ENCODE measurements around the gene UPF1.
A peak's percentile ranks its signal among the peaks of the same experiment; 100 is the strongest.

The UPF1 gene

DNA sequence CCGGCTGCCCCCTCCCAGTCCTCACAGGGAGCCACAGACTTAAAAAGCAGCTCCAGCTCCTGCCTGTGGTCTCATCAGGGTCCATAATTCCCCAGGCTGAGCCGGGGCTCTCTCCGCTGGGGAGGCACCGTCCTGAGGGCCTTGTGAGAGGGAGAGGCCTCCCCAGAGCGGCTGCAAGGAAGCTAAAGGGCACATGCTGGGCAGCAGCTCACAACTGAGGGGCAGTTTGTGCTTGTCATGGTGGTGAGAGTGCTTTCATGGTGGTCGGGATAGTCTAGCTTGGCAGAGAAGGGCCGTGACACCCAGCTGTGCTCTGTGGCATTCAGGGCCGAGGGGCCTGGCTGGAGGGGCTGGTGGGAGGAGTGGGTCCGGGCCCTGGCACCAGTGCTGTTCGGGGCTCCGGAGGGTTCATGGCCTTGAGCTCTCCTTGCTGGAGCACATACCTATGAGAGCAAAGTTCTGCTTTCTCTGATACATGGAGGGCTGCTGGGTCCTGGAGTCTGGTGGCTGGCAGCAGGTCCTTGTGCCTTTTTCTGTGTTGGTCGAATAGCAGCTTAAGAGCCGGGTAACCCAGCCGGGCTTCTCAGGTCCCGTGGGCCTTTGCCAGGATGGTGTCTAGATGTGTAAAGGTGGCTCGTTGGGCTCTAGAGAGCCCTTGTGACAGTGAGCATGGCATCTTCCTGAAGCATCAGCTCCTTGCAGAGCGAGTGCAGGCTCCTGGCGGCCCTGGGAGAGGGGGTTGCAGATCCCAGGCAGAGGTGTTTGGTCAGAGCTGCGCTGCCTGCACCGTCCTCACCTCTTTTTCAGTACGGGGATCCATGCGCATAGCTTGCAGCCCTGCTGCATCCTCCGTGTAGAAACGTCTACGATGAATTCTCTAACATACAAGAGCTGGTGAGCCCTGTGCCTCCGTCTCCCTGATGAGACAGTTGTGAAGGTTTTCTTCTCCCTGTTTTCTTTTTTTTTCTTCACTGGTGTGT lies 8.8 kb downstream of the UPF1 start:
- no peak for DNase-seq

DNA sequence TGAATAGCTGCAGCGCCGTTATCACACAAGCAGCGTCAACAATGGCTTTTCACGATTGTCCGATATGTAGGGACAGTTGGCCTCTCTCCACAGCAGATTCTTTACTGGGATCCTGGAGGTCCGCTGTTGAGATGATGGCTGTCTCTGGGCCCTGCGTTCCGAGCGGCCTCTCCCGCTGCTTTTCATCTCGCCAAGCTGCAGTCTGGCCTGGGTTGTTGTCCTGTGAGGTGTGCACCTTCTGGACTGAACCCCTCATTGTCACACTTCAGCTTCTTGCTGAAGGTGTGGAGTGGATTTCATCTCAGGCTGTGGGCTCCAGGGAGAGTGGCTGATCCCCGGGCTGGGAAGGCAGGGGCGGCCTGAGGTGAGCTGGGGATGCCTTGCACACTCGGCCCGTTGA lies 9.6 kb downstream of the UPF1 start:
- DNase-seq: no peak

DNA sequence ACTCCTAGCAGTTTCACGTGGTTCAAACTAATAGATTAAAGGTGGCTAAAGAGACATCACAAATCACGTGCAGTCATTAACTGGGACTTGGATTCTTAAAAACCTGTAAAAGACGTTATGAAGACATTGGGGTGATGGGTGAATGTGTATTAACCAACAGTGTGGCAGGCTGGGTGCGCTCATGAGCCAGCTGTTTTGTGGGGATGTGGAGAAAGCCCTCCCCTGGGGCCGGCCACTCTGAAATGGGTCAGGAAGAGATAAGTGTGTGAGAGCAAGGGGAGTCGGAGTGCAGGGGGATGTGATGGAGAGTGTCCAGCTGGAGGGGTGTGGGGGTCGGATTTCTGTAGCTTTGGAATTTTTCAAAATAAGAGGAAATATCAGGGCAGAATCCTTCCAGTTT lies 10.4 kb downstream of the UPF1 start:
- no peak for DNase-seq

DNA sequence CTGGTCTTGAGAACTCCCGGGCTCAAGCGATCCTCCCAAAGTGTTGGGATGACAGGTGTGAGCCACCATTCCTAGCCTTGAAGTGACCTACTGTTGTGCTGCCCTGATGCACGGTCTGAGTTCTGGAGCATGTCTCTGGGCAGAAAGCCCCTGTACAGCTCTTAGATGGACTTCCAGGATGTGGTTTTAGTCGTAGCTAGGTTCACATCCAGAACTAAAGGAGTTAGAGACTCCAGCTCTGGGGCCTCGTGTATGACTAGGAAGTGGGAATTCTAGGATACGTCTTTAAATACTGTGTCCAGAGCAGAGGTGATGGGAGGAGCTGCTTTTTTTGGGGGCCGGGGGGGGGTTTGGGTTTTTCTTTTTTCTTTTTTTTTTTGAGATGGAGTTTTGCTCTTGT lies 12.2 kb downstream of the UPF1 start:
- DNase-seq: no peak

DNA sequence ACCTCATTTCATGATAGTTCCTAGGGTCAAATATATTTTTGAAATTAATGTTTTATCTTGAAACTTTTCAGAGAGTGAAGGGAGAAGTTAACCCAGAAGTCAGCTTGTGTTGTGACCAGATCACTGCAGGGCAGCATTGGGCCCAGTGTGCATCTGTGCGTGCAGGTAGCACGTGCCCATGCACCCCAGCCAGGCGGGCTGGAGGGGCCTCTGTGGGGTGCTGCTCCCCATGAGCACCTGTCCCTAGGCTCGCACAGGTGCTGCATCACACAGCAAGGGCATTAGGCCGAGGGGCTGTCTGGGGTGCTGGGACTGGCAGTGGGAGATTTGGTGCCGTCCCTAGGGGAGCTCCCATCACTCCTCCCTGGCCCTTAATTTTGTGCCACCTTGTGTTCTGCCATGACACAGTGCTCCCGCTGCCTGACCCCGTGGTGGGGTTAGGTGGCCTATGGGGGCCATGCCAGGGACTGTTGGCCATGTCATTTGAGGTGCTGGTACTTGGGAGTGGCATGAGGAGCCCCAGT lies 13.1 kb downstream of the UPF1 start:
- no peak for DNase-seq

DNA sequence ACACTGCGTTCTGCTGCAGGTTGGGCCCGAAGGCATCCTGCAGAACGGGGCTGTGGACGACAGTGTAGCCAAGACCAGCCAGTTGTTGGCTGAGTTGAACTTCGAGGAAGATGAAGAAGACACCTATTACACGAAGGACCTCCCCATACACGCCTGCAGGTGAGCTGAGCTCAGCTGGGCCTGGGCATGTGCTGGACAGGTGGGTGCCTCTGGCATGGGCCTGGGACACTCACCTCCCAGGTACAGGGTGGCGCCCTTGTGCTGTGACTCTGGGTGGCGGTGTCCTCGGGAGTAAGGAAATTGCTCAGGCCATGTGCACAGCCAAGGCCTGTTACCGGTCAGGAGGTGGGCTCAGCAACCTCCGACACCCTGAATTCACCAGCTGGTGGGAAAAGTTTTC lies 14.2 kb downstream of the UPF1 start:
- DNase-seq: no peak

DNA sequence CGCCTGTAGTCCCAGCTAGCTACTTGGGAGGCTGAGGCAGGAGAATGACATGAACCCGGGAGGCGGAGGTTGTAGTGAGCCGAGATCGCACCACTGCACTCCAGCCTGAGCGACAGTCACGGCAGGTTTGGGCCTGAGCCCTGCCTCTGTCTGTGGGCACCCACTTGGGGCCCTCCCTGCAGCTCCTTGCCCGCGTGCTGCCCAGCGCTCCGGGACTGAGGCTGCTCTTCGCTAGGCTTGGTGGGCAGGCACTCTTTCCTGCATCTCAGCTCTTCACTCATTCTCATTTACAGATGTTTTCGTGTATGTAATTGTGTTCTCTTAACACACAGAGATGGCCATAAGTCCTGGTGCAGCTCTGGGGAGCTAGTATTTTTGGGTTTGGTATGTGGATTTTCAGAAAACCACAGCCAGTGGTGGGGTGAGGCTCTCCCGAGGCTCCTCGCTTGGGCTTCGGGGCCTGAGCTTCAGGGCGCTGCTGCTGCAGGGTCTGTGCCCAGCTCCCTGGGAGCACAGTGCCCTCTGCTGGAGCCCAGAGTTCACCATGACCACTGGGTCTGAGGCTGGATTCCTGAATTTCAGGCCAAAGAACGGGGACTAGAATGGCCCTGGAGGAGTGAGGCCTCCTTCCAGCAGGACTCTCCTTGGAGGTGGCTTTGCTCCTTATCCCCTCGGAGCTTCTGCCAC lies 15.2 kb downstream of the UPF1 start:
- DNase-seq: peak; percentile 51

DNA sequence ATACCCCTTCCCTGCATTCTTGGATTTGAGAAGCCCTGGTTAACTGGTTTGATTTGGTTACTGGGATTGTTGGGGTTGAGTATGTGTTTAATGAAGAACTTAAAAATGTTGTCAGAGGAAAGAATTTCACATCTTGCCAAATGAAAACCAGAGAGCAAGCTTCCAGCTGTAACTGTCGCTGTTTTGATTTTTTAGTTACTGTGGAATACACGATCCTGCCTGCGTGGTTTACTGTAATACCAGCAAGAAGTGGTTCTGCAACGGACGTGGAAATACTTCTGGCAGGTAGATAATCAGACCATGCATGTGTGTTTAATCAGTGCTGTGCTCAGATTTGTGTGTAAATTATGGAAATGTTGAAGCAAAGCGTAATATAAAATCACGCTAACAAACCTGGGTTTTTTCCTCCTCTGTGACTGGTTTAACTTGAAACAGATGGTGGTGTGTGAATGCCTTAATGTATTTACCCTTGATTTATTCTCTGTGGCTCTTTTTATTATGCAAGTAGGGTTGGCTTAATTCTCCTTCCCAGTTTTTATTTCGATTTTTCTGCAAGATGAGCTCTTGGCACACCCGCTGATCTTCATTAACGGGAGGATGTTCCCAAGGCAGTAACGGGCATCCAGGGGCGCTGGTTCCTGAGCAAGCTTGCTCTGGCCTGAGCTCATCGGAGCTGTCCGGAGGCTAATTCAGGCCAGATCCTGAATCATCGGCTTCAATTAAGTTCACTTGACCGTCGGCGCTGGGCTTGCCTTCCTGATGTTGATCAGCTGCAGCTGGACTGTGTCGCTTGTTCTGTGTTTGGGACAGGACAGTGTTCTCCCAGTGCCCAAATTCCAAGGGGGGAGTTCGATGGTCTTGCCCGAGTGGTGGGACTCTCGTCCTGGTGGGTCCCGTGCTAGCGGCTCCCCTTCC lies 16.0 kb downstream of the UPF1 start:
- DNase-seq: no peak

DNA sequence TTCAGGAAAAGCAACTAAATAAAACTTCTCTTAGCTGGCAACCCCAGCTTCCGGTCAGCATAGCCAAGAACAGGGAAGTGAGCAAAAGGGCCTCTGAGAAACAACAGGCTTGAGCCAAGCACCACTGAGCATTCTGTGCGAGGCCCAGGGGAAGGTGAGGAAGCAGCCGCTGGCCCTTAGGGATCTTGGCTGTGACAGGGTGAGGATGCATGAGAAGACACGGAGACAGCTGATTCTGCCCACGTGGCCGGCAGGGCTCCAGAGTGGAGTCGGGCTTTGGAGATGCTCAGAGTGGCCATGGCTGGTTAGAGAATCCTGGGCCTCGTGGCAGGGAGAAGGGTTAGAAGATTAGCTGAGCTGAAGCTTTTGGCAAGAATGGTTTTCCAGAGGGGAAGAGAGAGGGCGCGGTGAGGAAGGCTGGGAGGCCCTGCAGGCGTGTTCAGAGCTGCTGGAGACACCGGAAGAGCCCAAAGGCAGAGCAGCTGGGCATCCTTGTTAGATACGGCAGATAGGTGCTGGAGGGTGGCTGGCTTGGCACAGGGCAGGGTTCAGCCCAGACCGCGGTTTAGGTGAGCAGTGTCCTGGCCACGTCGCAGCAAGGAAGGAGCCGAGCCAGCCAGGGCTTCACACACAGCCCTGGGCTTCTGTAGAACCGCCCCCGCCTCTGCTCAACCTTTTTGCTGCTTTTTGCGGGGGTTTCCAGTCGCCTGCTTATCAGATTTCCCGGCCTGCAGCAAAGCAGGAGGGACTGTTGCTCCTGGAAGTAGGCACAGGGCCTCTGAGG lies 17.3 kb downstream of the UPF1 start:
- DNase-seq: no peak

DNA sequence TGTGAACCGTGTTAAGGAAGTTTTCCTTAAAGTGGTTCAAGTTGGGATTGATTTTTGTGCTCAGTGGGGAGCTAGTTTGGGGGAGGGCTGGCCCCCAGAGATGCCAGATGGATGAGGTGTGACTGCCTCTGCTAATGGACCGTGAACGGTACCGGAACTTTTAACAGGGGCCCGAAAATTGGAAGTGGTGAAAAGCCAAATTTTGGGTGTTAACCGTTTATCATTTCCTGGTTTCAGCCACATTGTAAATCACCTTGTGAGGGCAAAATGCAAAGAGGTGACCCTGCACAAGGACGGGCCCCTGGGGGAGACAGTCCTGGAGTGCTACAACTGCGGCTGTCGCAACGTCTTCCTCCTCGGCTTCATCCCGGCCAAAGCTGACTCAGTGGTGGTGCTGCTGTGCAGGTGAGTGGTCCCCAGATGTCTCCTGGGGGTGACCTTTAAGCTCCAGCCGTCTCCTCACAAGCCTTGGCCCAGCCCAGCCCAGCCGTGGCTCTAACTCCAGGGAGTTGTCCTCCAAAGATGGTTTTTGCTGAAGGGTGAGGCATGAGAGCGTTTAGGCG lies 18.2 kb downstream of the UPF1 start:
- no peak for DNase-seq

DNA sequence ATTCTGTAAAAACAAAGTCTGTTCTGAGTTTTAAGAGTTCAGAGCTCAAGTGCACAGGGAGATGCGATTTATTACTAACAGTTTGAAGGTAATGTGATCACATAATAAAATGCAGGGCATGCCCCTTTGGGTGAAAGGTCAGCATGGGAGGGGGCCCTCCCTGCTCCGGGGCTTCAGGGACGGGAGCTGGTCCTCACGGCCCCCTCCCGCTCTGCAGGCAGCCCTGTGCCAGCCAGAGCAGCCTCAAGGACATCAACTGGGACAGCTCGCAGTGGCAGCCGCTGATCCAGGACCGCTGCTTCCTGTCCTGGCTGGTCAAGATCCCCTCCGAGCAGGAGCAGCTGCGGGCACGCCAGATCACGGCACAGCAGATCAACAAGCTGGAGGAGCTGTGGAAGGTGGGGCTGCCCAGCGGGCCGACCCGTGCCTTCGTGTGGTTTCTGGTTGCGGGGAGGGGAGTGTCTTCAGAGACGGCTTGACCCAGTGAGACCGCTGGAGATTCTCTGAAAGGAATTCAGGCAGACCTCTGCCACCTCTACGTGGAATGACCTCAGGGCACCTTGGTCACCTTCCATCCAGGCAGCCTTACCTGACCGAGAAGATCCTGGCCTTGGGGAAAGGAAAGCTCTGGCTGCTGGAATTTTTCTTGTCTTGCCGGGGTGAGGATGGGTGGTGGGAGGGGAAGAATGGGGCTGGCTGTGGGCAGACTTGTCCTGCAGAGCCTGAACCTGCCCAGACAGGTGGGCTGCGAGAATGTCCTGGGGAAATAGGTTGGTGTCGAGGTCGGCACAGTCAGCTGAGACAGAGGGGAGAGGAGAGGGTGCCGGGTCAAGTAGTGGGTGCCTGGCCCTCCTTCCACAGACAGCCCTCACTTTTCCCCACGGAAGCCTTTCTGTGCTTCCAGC lies 19.0 kb downstream of the UPF1 start:
- no peak for DNase-seq

DNA sequence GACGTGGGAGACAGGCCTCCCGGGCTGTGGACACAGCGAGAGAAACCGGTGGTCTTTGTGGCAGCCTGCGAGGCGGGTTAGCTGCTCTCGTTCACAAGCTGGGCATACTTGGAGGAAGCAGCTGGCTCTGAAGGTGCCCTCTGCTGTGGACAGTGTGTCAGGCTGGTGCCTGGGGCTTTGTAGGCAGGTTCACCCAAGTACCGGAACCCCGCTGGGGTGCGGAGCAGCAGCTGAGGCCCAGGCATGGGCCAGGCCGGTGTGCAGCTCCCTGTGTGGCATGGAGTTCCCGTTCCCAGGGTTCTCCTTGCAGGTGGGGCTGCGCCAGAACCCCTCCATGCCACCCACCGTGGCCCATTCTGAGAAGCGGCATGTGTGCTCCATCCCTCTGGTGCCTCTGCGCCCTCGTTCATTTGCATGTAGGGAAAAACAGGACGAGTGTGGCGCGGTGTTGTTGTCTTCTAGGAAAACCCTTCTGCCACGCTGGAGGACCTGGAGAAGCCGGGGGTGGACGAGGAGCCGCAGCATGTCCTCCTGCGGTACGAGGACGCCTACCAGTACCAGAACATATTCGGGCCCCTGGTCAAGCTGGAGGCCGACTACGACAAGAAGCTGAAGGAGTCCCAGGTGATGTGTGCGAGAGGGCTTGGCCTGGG lies 20.0 kb downstream of the UPF1 start:
- DNase-seq: no peak

DNA sequence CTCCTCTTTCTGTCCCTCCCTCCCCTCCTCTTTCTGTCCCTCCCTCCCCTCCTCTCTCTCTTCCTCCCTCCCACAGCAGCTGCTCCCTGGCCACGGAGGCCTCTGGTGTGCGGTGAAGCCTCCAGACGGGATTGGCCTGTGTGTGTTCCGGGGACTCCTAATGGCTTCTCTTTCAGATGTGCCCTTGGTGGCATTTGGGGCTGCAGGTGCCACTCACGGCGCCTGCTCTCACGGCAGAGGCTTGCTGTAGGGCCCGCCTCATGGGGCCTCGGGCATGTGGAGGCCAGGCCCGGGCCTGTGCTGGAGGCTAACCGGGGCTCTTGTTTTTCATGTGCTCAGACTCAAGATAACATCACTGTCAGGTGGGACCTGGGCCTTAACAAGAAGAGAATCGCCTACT lies 20.9 kb downstream of the UPF1 start:
- no peak for DNase-seq

DNA sequence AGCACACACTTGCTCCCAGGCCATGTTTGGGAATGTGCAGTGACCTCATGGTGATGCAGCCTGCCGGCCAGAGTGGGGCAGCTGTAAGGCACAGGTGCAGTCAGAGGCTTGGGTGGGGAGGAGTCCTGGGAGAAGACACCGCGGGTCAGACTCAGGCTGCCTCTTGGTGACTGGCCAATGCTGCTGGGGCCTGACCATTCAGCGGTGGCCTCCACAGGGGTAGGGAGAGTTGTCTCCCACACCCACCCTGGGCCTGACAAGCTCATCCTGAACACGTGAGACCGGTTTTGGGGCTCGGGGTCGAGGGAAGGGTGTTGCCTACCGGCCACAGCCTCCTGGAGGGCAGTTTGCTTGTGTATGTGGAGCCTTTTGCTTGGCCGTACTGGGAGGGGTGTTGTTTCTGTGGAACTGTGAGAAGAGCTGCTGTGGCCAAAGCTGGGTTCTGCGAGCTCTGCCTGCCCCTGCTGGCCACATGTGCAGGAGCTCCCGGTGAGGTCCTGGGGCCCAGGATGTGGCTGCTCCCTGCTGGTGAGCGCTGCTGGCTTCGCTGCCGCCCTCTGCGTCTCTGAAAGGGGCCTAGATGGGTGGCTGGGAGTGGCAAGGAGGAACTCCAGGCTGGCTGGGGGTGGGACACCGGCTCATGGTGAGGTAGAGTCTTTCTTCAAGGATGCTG lies 22.1 kb downstream of the UPF1 start:
- DNase-seq: no peak

DNA sequence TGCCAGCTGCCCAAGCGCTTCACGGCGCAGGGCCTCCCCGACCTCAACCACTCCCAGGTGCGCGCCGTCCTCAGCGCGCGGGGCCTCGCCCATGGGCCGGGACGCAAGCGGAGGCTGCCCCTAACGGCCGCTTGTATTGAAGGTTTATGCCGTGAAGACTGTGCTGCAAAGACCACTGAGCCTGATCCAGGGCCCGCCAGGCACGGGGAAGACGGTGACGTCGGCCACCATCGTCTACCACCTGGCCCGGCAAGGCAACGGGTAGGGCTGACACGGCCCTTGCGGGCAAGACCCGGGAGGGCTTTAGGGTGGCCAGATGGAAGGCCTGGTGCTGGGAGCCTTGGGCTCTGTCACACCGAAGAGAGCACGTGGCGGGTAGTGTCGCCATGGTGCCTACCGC lies 23.2 kb downstream of the UPF1 start:
- no peak for DNase-seq

DNA sequence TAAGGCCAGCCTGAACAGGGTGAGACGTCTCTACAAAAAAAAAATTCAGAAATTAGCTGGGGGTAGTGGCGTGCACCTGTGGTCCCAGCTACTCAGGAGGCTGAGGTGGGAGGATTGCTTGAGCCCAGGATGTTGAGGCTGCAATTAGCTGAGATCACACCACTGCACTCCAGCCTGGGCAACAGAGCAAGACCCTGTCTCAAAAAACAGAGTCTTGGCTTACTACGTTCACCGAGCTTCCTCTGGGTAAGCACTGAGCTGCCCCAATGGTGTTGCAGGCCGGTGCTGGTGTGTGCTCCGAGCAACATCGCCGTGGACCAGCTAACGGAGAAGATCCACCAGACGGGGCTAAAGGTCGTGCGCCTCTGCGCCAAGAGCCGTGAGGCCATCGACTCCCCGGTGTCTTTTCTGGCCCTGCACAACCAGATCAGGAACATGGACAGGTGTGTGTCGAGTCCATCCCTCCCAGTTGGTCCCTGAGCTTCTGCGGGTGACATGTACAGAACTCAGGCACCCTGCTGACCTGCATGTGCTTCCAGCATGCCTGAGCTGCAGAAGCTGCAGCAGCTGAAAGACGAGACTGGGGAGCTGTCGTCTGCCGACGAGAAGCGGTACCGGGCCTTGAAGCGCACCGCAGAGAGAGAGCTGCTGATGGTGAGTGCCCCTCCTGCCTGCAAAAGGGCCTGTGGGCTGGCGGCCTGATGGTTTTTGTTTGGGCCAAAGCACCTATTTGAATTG lies 24.1 kb downstream of the UPF1 start:
- no peak for DNase-seq

DNA sequence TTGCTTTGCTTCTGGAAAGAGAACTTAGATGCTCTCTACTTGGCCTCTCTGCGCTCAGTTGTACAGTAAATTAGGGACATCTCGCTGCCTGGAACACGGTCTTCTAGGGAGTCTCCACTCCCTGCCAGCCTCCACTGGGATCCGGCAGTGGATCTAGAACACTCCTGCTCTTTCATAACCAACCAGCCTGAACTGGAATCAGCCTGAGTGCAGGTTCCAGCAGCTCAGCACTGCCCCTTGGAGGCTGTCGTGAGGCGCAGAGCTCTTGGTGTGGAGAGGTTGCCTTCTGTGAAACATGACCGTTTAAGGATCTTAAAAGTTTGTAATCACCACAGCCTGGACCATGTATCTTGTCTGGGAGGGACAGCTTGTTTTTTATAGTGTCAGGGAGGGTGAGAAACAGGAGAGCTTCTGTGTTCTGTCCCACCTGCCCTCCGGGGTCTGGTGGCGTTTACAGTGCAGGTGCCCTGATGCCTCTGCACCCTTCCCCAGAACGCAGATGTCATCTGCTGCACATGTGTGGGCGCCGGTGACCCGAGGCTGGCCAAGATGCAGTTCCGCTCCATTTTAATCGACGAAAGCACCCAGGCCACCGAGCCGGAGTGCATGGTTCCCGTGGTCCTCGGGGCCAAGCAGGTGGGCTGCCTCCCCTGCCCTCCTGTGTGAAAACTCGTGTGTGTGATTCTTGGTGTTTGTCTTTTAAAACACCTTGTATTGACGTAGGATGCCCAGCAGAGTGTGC lies 24.8 kb downstream of the UPF1 start:
- no peak for DNase-seq

DNA sequence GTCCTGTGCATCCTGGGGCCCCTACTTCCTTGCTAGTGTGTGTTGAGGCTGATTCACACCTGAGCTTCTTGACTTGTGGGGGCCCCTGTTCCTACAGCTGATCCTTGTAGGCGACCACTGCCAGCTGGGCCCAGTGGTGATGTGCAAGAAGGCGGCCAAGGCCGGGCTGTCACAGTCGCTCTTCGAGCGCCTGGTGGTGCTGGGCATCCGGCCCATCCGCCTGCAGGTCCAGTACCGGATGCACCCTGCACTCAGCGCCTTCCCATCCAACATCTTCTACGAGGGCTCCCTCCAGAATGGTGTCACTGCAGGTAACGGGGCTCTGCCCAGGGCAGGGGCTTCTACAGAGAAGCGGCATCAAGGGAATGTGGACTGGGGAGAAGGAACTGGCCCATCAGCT lies 25.5 kb downstream of the UPF1 start:
- no peak for DNase-seq

All from CD4-positive, alpha-beta T cell treated with Interleukin-4 for 4 hours (primary cell).